Gastrocnemius medialis (tissue), 4 donors: ENCODE results near the gene ENAH.

Source experiments
- POLR2A ChIP-seq, 2 donors: fragments of 450-650 bp; IDR thresholded peaks; one replicate each; pipeline ENCODE4 v1.6.1; 2017; ENCODE audit warnings: antibody characterized with exemption in 2 of 2, mild to moderate bottlenecking in 2 of 2, moderate library complexity in 2 of 2
- TF ChIP-seq, protein P1 (sequence below), 5 experiments: fragments of 450-650 bp in 3 of 5; fragments of 200-600 bp in 2 of 5; sonication (generic) in 2 of 5; IDR thresholded peaks in 4 of 5; conservative IDR thresholded peaks in 1 of 5; 1 replicate in 4 of 5; 2 replicates in 1 of 5; pipeline ENCODE4 v1.5.1; 2016 to 2019; ENCODE audit warnings: antibody characterized with exemption in 5 of 5, mild to moderate bottlenecking in 3 of 5, moderate library complexity in 3 of 5

DNA sequence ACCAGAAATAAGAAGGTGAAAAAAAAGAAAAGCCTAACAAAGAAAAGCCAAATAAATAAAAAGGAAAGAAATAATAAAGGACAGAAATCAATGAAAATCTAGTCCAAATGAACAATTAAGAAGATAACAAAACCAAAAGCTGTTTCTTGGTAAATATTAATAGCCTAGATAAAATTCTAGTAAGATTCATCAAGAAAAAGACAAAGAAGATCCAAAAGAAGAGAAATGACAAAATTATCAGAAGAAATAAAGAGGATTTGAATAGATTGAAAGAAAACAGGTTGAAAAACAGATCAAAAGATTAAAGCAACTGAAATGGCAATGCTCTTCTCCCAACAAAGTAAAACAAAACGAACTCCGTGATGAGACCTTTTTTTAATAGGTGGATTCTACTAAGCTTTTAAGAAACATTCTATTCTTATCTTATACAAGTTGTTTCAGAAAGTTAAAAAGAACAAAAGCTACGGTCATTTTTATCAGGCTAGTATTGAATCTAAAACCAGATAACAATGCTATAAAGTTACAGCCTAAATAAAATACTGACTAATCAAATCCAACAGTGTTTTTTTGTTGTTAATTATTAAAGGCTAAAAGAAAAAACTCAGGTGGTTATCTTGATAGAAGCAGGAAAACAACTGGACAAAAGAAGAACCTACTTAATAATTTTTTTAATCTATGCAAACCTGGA is 50.9 kb downstream of the ENAH start:
- TF ChIP-seq, protein P1, sequence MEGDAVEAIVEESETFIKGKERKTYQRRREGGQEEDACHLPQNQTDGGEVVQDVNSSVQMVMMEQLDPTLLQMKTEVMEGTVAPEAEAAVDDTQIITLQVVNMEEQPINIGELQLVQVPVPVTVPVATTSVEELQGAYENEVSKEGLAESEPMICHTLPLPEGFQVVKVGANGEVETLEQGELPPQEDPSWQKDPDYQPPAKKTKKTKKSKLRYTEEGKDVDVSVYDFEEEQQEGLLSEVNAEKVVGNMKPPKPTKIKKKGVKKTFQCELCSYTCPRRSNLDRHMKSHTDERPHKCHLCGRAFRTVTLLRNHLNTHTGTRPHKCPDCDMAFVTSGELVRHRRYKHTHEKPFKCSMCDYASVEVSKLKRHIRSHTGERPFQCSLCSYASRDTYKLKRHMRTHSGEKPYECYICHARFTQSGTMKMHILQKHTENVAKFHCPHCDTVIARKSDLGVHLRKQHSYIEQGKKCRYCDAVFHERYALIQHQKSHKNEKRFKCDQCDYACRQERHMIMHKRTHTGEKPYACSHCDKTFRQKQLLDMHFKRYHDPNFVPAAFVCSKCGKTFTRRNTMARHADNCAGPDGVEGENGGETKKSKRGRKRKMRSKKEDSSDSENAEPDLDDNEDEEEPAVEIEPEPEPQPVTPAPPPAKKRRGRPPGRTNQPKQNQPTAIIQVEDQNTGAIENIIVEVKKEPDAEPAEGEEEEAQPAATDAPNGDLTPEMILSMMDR (IDR thresholded peaks at IDR 0.05 in 4 of 5, conservative IDR thresholded peaks at IDR 0.05 in 1 of 5) = no peak
- TF ChIP-seq POLR2A (IDR thresholded peaks at IDR 0.05) = no peak
